ENCODE measurements around the gene KRTAP4-4. TPM values are rescaled to one million over a fixed set of nuclear protein-coding genes. Genes with fewer than 3 reads are reported as not detected.

The KRTAP4-4 gene
- total and polyA plus RNA-seq, 2 of the 8 experiments (the other 6 are each of a cell fraction or from before 2014, with no cell fraction given): not detected

DNA sequence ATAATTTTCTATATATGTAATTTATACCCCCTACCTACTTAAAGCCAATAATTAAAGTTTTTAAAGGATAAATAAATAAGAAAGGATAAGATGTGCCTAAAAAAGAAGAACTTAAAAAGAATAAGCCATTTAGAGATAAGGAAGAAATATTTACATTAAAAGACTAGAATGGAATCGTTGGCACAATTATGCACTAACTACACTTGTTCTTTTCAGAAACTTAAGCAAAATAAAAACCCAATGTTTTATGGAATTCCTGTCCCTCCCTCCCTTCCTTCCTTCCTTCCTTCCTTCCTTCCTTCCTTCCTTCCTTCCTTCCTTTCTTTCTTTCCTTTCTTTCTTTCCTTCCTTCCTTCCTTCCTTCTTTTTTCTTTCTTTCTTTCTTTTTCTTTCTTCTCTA, 15.7 kb downstream of the KRTAP4-4 start:
- no peak overlapping the region for H3K4ac ChIP-seq (replicated peaks; ENCODE audit: insufficient read length, low read depth, low read length)
- ChIA-PET CTCF (ENCODE audit: partially characterized antibody) (no interaction called here), POLR2A (ENCODE audit: partially characterized antibody) (no interaction called here)
- H2AFZ ChIP-seq (ENCODE audit: low read length): no peak overlapping the region
- H3K18ac ChIP-seq (ENCODE audit: extremely low read depth, low read length): no peak overlapping the region
- H2BK12ac ChIP-seq (ENCODE audit: low read depth, low read length): no peak overlapping the region
- no peaks in the 10 kb centered on the region for H3K27me3 ChIP-seq (replicated peaks in 1 of 4; ENCODE audit: control insufficient read depth in 3 of 4, extremely low read depth in 1 of 4, insufficient read depth in 3 of 4, low read length in 3 of 4)
- H2BK15ac ChIP-seq (ENCODE audit: low read length): no peak overlapping the region
- no peak overlapping the region for H2BK120ac ChIP-seq (replicated peaks; ENCODE audit: low read depth, low read length)
- H2BK20ac ChIP-seq (ENCODE audit: low read length): no peak overlapping the region
- H3K9me3 ChIP-seq (ENCODE audit: insufficient read depth in 2 of 2, low read depth in 1 of 2, low read length in 1 of 2): peaks cover 10 to 12% of the 10 kb centered on the region in 2 experiments; a peak in 3 of 4 replicates
- no peaks in the 10 kb centered on the region for H3K4me1 ChIP-seq (replicated peaks in 1 of 4; ENCODE audit: control insufficient read depth in 3 of 4, insufficient read depth in 4 of 4, low read length in 3 of 4)
- H3K36me3 ChIP-seq (ENCODE audit: control insufficient read depth in 2 of 4, insufficient read depth in 4 of 4, low read length in 3 of 4): no peaks in the 10 kb centered on the region
- no peak overlapping the region for H2AK5ac ChIP-seq (ENCODE audit: low read depth, low read length)
- H3K79me1 ChIP-seq (ENCODE audit: low read depth, low read length): no peaks in the 10 kb centered on the region
- no peak overlapping the region for H4K8ac ChIP-seq (ENCODE audit: extremely low read depth, insufficient read depth, low read length)
- FAIRE-seq: no peak
- no peak overlapping the region for H3K9ac ChIP-seq (replicated peaks in 1 of 4; ENCODE audit: extremely low read depth in 1 of 4, low read depth in 3 of 4, low read length in 3 of 4)
- WGBS, 2 experiments (ENCODE audit: extremely low coverage in 1 of 2, insufficient coverage in 1 of 2, insufficient read length in 1 of 2, insufficient replicate concordance in 2 of 2, low coverage in 1 of 2, low lambda C conversion rate in 2 of 2, missing lambda C conversion rate in 1 of 2): 100% methylated on average over 1 of the region's 1 CpG; no CpG with 5 or more reads in 1 of the 2 experiments
- H3K4me2 ChIP-seq (ENCODE audit: insufficient read depth in 1 of 2, low read depth in 2 of 2, low read length in 2 of 2): no peak overlapping the region
- no peak overlapping the region for H3K4me3 ChIP-seq (ENCODE audit: extremely low read depth in 1 of 4, insufficient read depth in 2 of 4, low read depth in 3 of 4, low read length in 4 of 4)
- no peak overlapping the region for H3K27ac ChIP-seq (ENCODE audit: low read depth, low read length)
- H3K23me2 ChIP-seq (ENCODE audit: low read depth, low read length): peaks cover 2% of the 10 kb centered on the region; the same call in 1 of the 2 replicates
- no peaks in the 10 kb centered on the region for H3K79me2 ChIP-seq (ENCODE audit: control insufficient read depth in 1 of 2, insufficient read depth in 2 of 2, low read length in 2 of 2)
- no peak for DNase-seq (ENCODE audit: low read depth in 1 of 2, low spot score in 2 of 2)
- no peak overlapping the region for H4K91ac ChIP-seq (replicated peaks; ENCODE audit: insufficient read length, low read length)
- H3K14ac ChIP-seq (ENCODE audit: insufficient read length): no peak overlapping the region
- H3K56ac ChIP-seq (replicated peaks; ENCODE audit: insufficient read length, low read depth, low read length): no peak overlapping the region
- no peak overlapping the region for H4K5ac ChIP-seq (ENCODE audit: insufficient read length, low read depth, low read length)
- no peak overlapping the region for H2BK5ac ChIP-seq (ENCODE audit: low read depth, low read length)
- no peaks in the 10 kb centered on the region for H4K20me1 ChIP-seq (replicated peaks in 1 of 2; ENCODE audit: control insufficient read depth in 1 of 2, insufficient read depth in 2 of 2, low read length in 2 of 2)
- TF ChIP-seq, protein P1, sequence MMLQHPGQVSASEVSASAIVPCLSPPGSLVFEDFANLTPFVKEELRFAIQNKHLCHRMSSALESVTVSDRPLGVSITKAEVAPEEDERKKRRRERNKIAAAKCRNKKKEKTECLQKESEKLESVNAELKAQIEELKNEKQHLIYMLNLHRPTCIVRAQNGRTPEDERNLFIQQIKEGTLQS (IDR thresholded peaks at IDR 0.05; ENCODE audit: insufficient read depth, low read depth, low read length): no peak
- TF ChIP-seq RAD21 (IDR thresholded peaks at IDR 0.05 in 1 of 2, conservative IDR thresholded peaks at IDR 0.05 in 1 of 2; ENCODE audit: low read depth in 2 of 2, low read length in 2 of 2): no peak
- TF ChIP-seq HDAC6 (IDR thresholded peaks at IDR 0.05; ENCODE audit: low read depth, low read length): no peak
- TF ChIP-seq SIX5 (IDR thresholded peaks at IDR 0.05; ENCODE audit: low read depth, low read length): no peak
- no peak for TF ChIP-seq SP2 (IDR thresholded peaks at IDR 0.05; ENCODE audit: low read length)
- TF ChIP-seq JUN (IDR thresholded peaks at IDR 0.05; ENCODE audit: low read depth, low read length): no peak
- no peak for TF ChIP-seq ZNF274 (IDR thresholded peaks at IDR 0.05; ENCODE audit: borderline replicate concordance, extremely low read depth, low read length)
- no peak for TF ChIP-seq HDAC2 (IDR thresholded peaks at IDR 0.05; ENCODE audit: borderline replicate concordance in 1 of 2, low read depth in 2 of 2, low read length in 2 of 2)
- no peak for TF ChIP-seq TAF1 (IDR thresholded peaks at IDR 0.05; ENCODE audit: low read depth, low read length)
- TF ChIP-seq POLR2AphosphoS5 (IDR thresholded peaks at IDR 0.05; ENCODE audit: low read depth, low read length): no peak
- TF ChIP-seq TCF12 (IDR thresholded peaks at IDR 0.05; ENCODE audit: low read depth, low read length): no peak
- no peak for TF ChIP-seq RXRA (IDR thresholded peaks at IDR 0.05; ENCODE audit: insufficient read depth, low read depth, low read length)
- no peak for TF ChIP-seq GABPA (IDR thresholded peaks at IDR 0.05; ENCODE audit: borderline replicate concordance, insufficient read depth, low read length)
- TF ChIP-seq, protein P2, sequence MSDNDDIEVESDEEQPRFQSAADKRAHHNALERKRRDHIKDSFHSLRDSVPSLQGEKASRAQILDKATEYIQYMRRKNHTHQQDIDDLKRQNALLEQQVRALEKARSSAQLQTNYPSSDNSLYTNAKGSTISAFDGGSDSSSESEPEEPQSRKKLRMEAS (IDR thresholded peaks at IDR 0.05): no peak
- H3K23ac ChIP-seq (ENCODE audit: insufficient read length): no peak overlapping the region

All from H1 (cell line).